Neuronal stem cell (in vitro differentiated cells): ENCODE data around the gene BSND.

Experiments used
- DNase-seq: peaks from one replicate; pipeline ENCODE4 v3.0.0-alpha.2; 2013; ENCODE audit warnings: low spot score
- H2AFZ ChIP-seq: one replicate; pipeline ENCODE4 v1.6.1; 2013; ENCODE audit warnings: mild to moderate bottlenecking, low read length, inconsistent platforms
- H2AK5ac ChIP-seq: 2 replicates; pipeline ENCODE4 v1.6.1; 2013; ENCODE audit warnings: low read depth, mild to moderate bottlenecking, inconsistent platforms, low read length, moderate library complexity, mixed read lengths
- H2BK120ac ChIP-seq: 2 replicates; pipeline ENCODE4 v1.6.1; 2013; ENCODE audit warnings: low read depth, mild to moderate bottlenecking, inconsistent platforms, low read length, moderate library complexity, mixed read lengths
- H2BK12ac ChIP-seq: one replicate; pipeline ENCODE4 v1.6.1; 2013; ENCODE audit warnings: low read length, inconsistent platforms
- H2BK15ac ChIP-seq: 2 replicates; pipeline ENCODE4 v1.6.1; 2013; ENCODE audit warnings: mild to moderate bottlenecking, low read length, inconsistent platforms, mixed read lengths
- H2BK5ac ChIP-seq: one replicate; pipeline ENCODE4 v1.6.1; 2013; ENCODE audit warnings: inconsistent platforms, mild to moderate bottlenecking, low read length, moderate library complexity
- H3K14ac ChIP-seq: one replicate; pipeline ENCODE4 v1.6.1; 2013; ENCODE audit warnings: low read length, inconsistent platforms
- H3K18ac ChIP-seq: 2 replicates; pipeline ENCODE4 v1.6.1; 2013; ENCODE audit warnings: low read length, inconsistent platforms
- H3K23ac ChIP-seq: 2 replicates; pipeline ENCODE4 v1.6.1; 2013; ENCODE audit warnings: low read depth, mild to moderate bottlenecking, mixed read lengths, low read length, inconsistent platforms; ENCODE audit not compliant: poor library complexity
- H3K27ac ChIP-seq: replicated peaks from 3 replicates; pipeline ENCODE4 v1.5.1; 2013; ENCODE audit warnings: low read length, inconsistent platforms
- H3K27me3 ChIP-seq, 3 experiments: 2 replicates each; pipeline ENCODE4 v1.6.1; 2013; ENCODE audit warnings: low read length in 3 of 3, mild to moderate bottlenecking in 2 of 3, inconsistent platforms in 1 of 3, low read depth in 1 of 3, mixed read lengths in 1 of 3, moderate library complexity in 1 of 3; ENCODE audit not compliant: control insufficient read depth in 3 of 3, insufficient read depth in 3 of 3
- H3K36me3 ChIP-seq, 2 donors: replicated peaks in 1 of 2; 2 replicates each; pipeline ENCODE4 v1.6.1; 2013; ENCODE audit warnings: low read length in 2 of 2; ENCODE audit not compliant: control insufficient read depth in 2 of 2, insufficient read depth in 2 of 2
- H3K4ac ChIP-seq: 2 replicates; pipeline ENCODE4 v1.6.1; 2013; ENCODE audit warnings: inconsistent platforms, mild to moderate bottlenecking, low read length, moderate library complexity
- H3K4me1 ChIP-seq, 2 donors: 1 replicate in 1 of 2; 2 replicates in 1 of 2; pipeline ENCODE4 v1.6.1; 2013; ENCODE audit warnings: low read length in 2 of 2, low read depth in 1 of 2; ENCODE audit not compliant: control insufficient read depth in 2 of 2, insufficient read depth in 1 of 2
- H3K4me2 ChIP-seq: one replicate; pipeline ENCODE4 v1.6.1; 2013; ENCODE audit warnings: mild to moderate bottlenecking, low read length, inconsistent platforms; ENCODE audit not compliant: insufficient read depth, poor library complexity, severe bottlenecking
- H3K4me3 ChIP-seq, 2 donors: 2 replicates each; pipeline ENCODE4 v1.5.1; 2013; ENCODE audit warnings: low read length in 2 of 2, mild to moderate bottlenecking in 2 of 2, inconsistent platforms in 1 of 2, moderate library complexity in 1 of 2
- H3K79me1 ChIP-seq: one replicate; pipeline ENCODE4 v1.6.1; 2013; ENCODE audit warnings: low read depth, mild to moderate bottlenecking, inconsistent platforms, low read length, moderate library complexity
- H3K9ac ChIP-seq: one replicate; pipeline ENCODE4 v1.6.1; 2013; ENCODE audit warnings: mild to moderate bottlenecking, low read depth, low read length, inconsistent platforms; ENCODE audit not compliant: poor library complexity
- H3K9me3 ChIP-seq, 2 donors: replicated peaks in 1 of 2; 2 replicates each; pipeline versions ENCODE3 to v1.6.1; 2013; ENCODE audit warnings: low read length in 2 of 2, mild to moderate bottlenecking in 2 of 2, inconsistent platforms in 1 of 2, low read depth in 1 of 2, mixed read lengths in 1 of 2, moderate library complexity in 1 of 2; ENCODE audit not compliant: control insufficient read depth in 2 of 2, insufficient read depth in 1 of 2
- H4K8ac ChIP-seq: one replicate; pipeline ENCODE4 v1.6.1; 2013; ENCODE audit warnings: low read depth, mild to moderate bottlenecking, inconsistent platforms, low read length, moderate library complexity
- H4K91ac ChIP-seq: one replicate; pipeline ENCODE4 v1.6.1; 2013; ENCODE audit warnings: low read length, low read depth, mild to moderate bottlenecking, inconsistent platforms; ENCODE audit not compliant: poor library complexity
- WGBS, 2 donors: extraction: QIAGEN DNeasy Blood & Tissue Kit; methylation state at CpG; one replicate each; pipeline ENCODE4 v1.1.7; 2013; ENCODE audit warnings: missing lambda C conversion rate in 2 of 2, mixed read lengths in 1 of 2; ENCODE audit not compliant: insufficient read length in 2 of 2, insufficient replicate concordance in 1 of 2; ENCODE audit errors: extremely low coverage in 2 of 2; 5-methylcytosine and 5-hydroxymethylcytosine counted together

Gene BSND

GRCh38 chr1:54990916-54991315 is 7.8 kb upstream of the BSND start:
- Histone ChIP-seq H3K9me3 (peaks cover 0 to 1% of the 10 kb centered on the region in 2 donors), H2AFZ (no peak overlapping the region), H2BK5ac (no peak overlapping the region), H3K27me3 (peaks cover 0 to 53% (median 2%) of the 10 kb centered on the region in 3 experiments), H3K27ac (no peak overlapping the region), H2BK120ac (no peak overlapping the region), H3K36me3 (no peaks in the 10 kb centered on the region), H3K4me3 (no peak overlapping the region), H4K8ac (no peak overlapping the region), H3K9ac (no peak overlapping the region), H3K4me1 (peaks cover 3 to 10% of the 10 kb centered on the region in 2 donors), H4K91ac (no peak overlapping the region), H3K79me1 (no peaks in the 10 kb centered on the region), H3K4me2 (no peak overlapping the region), H2BK12ac (no peak overlapping the region), H3K23ac (no peak overlapping the region), H2AK5ac (no peak overlapping the region), H2BK15ac (no peak overlapping the region), H3K4ac (no peak overlapping the region), H3K18ac (no peak overlapping the region), H3K14ac (no peak overlapping the region)
- no CpG with 5 or more reads among the region's 4 CpGs for WGBS, 2 donors
- DNase-seq, result no peak

- WGBS, 2 donors, result no CpG with 5 or more reads among the region's 12 CpGs
- Histone ChIP-seq H2BK5ac (no peak overlapping the region), H3K27ac (no peak overlapping the region), H3K9me3 (peaks cover 0 to 4% of the 10 kb centered on the region in 2 donors), H3K27me3 (peaks cover 1 to 58% (median 11%) of the 10 kb centered on the region in 3 experiments), H3K36me3 (no peaks in the 10 kb centered on the region), H3K14ac (no peak overlapping the region), H3K79me1 (no peaks in the 10 kb centered on the region), H2BK15ac (no peak overlapping the region), H4K8ac (no peak overlapping the region), H3K4me3 (no peak overlapping the region), H2BK12ac (no peak overlapping the region), H3K4me2 (no peak overlapping the region), H2AK5ac (no peak overlapping the region), H3K18ac (peak overlapping the region; percentile 27), H3K23ac (no peak overlapping the region), H2AFZ (no peak overlapping the region), H3K9ac (no peak overlapping the region), H4K91ac (no peak overlapping the region), H2BK120ac (no peak overlapping the region), H3K4ac (no peak overlapping the region), H3K4me1 (peaks cover 3 to 10% of the 10 kb centered on the region in 2 donors)
- no peak for DNase-seq
These were observed 6.8 kb upstream of the BSND start for GRCh38 chr1:54991939-54992338.

- no peak overlapping the region for H2AFZ ChIP-seq
- no peak overlapping the region for H2BK5ac ChIP-seq
- WGBS, 2 donors, result no CpG with 5 or more reads among the region's 6 CpGs
These were observed 5.6 kb upstream of the BSND start for GRCh38 chr1:54993140-54993539.

GRCh38 chr1:54994355-54994990 is 4.3 kb upstream of the BSND start:
- peaks cover 3 to 12% of the 10 kb centered on the region in 2 donors for H3K4me1 ChIP-seq
- H3K27ac ChIP-seq, result no peak overlapping the region
- H3K18ac ChIP-seq, result peak overlapping the region; percentile 86

More at GRCh38 chr1:54993140-54993539, 5.6 kb upstream of the BSND start:
- Histone ChIP-seq H3K4ac (no peak overlapping the region), H4K8ac (no peak overlapping the region), H3K36me3 (no peaks in the 10 kb centered on the region), H2AK5ac (no peak overlapping the region), H3K18ac (peak overlapping the region; percentile 24), H2BK120ac (no peak overlapping the region), H4K91ac (no peak overlapping the region), H3K23ac (peak overlapping the region; percentile 18), H3K4me1 (peaks cover 3 to 12% of the 10 kb centered on the region in 2 donors), H3K27me3 (peaks cover 7 to 67% (median 23%) of the 10 kb centered on the region in 3 experiments), H3K79me1 (no peaks in the 10 kb centered on the region), H2BK12ac (no peak overlapping the region), H3K9me3 (peaks cover 0 to 6% of the 10 kb centered on the region in 2 donors), H3K4me3 (no peak overlapping the region), H3K27ac (no peak overlapping the region), H3K14ac (no peak overlapping the region), H3K9ac (no peak overlapping the region), H2BK15ac (no peak overlapping the region), H3K4me2 (no peak overlapping the region)
- DNase-seq, result no peak

More at GRCh38 chr1:54994355-54994990, 4.3 kb upstream of the BSND start:
- Histone ChIP-seq H2BK15ac (no peak overlapping the region), H4K91ac (no peak overlapping the region), H3K4ac (no peak overlapping the region), H2BK5ac (no peak overlapping the region), H3K9ac (no peak overlapping the region), H3K23ac (no peak overlapping the region), H2AK5ac (peak overlapping the region; percentile 49), H2AFZ (no peak overlapping the region), H3K4me2 (no peak overlapping the region), H3K14ac (no peak overlapping the region), H2BK120ac (no peak overlapping the region), H2BK12ac (no peak overlapping the region), H3K36me3 (no peaks in the 10 kb centered on the region), H4K8ac (peak overlapping the region; percentile 43), H3K79me1 (no peaks in the 10 kb centered on the region), H3K9me3 (peaks cover 0 to 7% of the 10 kb centered on the region in 2 donors), H3K4me3 (no peak overlapping the region), H3K27me3 (peaks cover 7 to 79% (median 34%) of the 10 kb centered on the region in 3 experiments)
- WGBS, 2 donors, result no CpG with 5 or more reads among the region's 6 CpGs
- no peak for DNase-seq
